ENCODE data around the gene UBE2V1. TPM values are rescaled to one million over a fixed set of nuclear protein-coding genes. Genes with fewer than 3 reads are reported as not detected.
A peak's percentile ranks its signal among the peaks of the same experiment; 100 is the strongest.
"Not testable (repeated sequence)": the region's sequence is repeated elsewhere in the genome, so short reads cannot be mapped to it uniquely, and the experiment has no call there.

The UBE2V1 gene
- total RNA-seq: 100 to 1,000 TPM; 150 to 156 TPM

- Mint-ChIP-seq H3K4me3 (peak within 1 kb of the TSS; percentile 92), H3K27ac (peak within 1 kb of the TSS; percentile 97), H3K36me3 (peaks cover 41% of the 10 kb centered on the region), H3K27me3 (no peaks in the 10 kb centered on the region), H3K4me1 (peaks cover 64% of the 10 kb centered on the region), H3K9me3 (no peaks in the 10 kb centered on the region)
- peak; percentile 89 for DNase-seq
Observed at GRCh38 chr20:50112512-50113419, at the start of gene UBE2V1. Gene UBE2V1 (minus strand): TSS chr20:50113150. CDS start chr20:50113128, 22 bp downstream.

DNA sequence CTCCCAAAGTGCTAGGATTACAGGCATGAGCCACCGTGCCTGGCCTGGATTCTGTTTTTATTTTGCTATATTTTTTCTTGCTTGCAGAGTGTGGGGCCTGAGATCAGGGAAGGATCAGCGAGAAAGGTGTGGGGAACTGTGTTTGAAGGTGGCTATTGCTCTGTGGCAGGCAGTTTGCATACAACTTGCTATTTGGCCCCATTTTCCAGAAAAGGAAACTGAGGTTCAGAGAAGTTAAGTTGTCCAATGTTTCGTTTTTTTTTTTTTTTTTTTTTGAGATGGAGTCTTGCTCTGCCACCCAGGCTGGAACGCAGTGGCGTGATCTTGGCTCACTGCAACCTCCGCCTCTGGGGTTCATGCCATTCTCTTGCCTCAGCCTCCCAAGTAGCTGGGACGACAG lies 48.5 kb upstream of the UBE2V1 start:
- not testable (repeated sequence) for H3K27ac Mint-ChIP-seq, H3K36me3 Mint-ChIP-seq, H3K4me1 Mint-ChIP-seq, H3K4me3 Mint-ChIP-seq, H3K9me3 Mint-ChIP-seq, H3K27me3 Mint-ChIP-seq, DNase-seq

GRCh38 chr20:50153500-50154377 lies 40.8 kb upstream of the UBE2V1 start, which contains the start of gene PEDS1:
Gene PEDS1 (minus strand): TSS chr20:50153723. CDS start chr20:50153637, 86 bp downstream.
- Mint-ChIP-seq H3K36me3 (peaks cover 5% of the 10 kb centered on the region), H3K27ac (peak within 1 kb of the TSS; percentile 89), H3K4me3 (peak within 1 kb of the TSS; percentile 93)

GRCh38 chr20:50153153-50153499 lies 40.2 kb upstream of the UBE2V1 start:
- Mint-ChIP-seq H3K9me3 (no peaks in the 10 kb centered on the region), H3K4me3 (peak overlapping the region; percentile 93), H3K4me1 (peaks cover 33% of the 10 kb centered on the region), H3K27me3 (no peaks in the 10 kb centered on the region), H3K27ac (peak overlapping the region; percentile 85), H3K36me3 (peaks cover 6% of the 10 kb centered on the region)
- DNase-seq: no peak

More at GRCh38 chr20:50153500-50154377, 40.8 kb upstream of the UBE2V1 start, which contains the start of gene PEDS1:
- H3K4me1 Mint-ChIP-seq: peaks cover 33% of the 10 kb centered on the region
- no peaks in the 10 kb centered on the region for H3K9me3 Mint-ChIP-seq
- H3K27me3 Mint-ChIP-seq: no peaks in the 10 kb centered on the region
- peak; percentile 91 for DNase-seq

- peaks cover 39% of the 10 kb centered on the region for H3K4me1 Mint-ChIP-seq
- H3K27me3 Mint-ChIP-seq: no peaks in the 10 kb centered on the region
- H3K36me3 Mint-ChIP-seq: peaks cover 9% of the 10 kb centered on the region
- H3K27ac Mint-ChIP-seq: peak overlapping the region; percentile 85
- H3K9me3 Mint-ChIP-seq: no peaks in the 10 kb centered on the region
- DNase-seq: no peak
- peak overlapping the region; percentile 93 for H3K4me3 Mint-ChIP-seq
Observed at GRCh38 chr20:50152394-50153152, 39.6 kb upstream of the UBE2V1 start.

DNA sequence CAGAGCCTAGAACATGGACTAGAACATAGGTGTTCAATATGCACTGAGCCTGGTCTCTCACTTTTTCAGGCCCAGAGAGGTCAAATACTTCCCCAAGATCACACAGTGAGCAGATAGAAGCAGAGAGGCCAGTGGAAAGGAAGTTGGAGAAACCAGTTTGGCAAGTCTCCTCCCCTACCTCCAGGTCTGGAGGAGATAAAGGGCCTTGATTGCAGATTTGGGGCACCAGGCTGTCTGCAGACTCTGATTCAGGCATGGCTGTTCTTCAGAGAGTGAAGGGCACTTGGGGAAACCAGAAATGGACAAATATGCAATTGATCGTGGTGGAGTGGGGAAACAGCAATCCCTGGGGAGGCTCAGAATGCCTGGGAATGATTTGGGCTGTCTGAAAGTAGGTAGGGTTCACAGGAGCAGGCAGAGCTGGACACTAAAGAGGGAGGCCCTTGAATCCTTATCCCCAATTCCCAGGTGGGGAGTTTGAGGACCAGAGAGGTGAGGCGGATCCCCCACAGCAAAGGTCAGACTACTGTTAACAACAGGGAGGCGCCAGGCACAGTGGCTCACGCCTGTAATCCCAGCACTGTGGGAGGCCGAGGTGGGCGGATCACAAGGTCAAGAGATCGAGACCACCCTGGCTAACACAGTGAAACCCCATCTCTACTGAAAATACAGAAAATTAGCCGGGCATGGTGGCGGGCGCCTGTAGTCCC lies 38.2 kb upstream of the UBE2V1 start:
- Mint-ChIP-seq H3K27ac (peak overlapping the region; percentile 50), H3K4me3 (peak overlapping the region; percentile 93), H3K9me3 (no peaks in the 10 kb centered on the region), H3K4me1 (peaks cover 52% of the 10 kb centered on the region), H3K36me3 (peaks cover 18% of the 10 kb centered on the region), H3K27me3 (no peaks in the 10 kb centered on the region)
- DNase-seq: no peak

DNA sequence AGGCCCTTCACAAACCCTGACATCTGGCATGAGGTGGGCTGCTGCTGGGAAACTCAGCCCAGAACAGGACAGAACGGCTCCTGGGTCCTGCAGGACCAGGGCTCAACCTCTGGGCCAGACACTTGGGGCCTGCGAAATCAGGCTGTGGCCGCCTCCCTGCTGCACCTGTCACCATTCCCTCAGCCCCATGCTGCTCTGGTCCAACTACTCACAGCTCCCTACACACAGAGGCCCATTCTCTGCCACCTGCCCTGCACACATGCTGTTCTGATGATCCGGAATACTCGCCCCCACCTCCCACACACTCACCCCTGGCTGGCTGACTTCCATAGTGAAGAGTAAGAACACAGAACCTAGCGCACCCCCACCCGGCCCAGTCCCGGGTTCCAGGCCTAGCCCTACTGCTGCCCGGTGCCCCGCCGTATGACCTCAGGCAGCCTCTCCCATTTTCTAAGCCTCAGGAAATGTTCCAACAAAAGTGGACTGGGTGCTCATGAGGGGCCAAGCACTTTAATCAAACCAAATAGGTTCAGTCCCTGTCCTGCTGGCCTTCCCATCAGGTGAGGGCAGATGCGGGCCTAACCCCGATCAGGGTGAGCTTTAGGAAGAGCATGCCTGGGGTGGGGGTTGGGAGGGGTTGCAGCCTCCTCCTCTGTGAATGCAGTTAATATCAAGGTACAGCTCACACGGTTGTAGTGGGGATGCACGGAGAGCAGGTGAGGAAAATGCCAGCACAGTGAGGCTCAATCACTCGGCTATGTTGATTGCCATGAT lies 36.7 kb upstream of the UBE2V1 start:
- no peak for DNase-seq
- peak overlapping the region; percentile 29 for H3K27ac Mint-ChIP-seq
- H3K4me3 Mint-ChIP-seq: no peak overlapping the region
- peaks cover 21% of the 10 kb centered on the region for H3K36me3 Mint-ChIP-seq
- no peaks in the 10 kb centered on the region for H3K27me3 Mint-ChIP-seq
- H3K9me3 Mint-ChIP-seq: no peaks in the 10 kb centered on the region
- peaks cover 56% of the 10 kb centered on the region for H3K4me1 Mint-ChIP-seq

GRCh38 chr20:50146732-50147662 lies 34.0 kb upstream of the UBE2V1 start:
- H3K9me3 Mint-ChIP-seq: no peaks in the 10 kb centered on the region
- H3K27me3 Mint-ChIP-seq: no peaks in the 10 kb centered on the region
- H3K36me3 Mint-ChIP-seq: peaks cover 28% of the 10 kb centered on the region
- peak; percentile 74 for DNase-seq
- peaks cover 49% of the 10 kb centered on the region for H3K4me1 Mint-ChIP-seq
- H3K4me3 Mint-ChIP-seq: peak overlapping the region; percentile 73
- peak overlapping the region; percentile 93 for H3K27ac Mint-ChIP-seq

DNA sequence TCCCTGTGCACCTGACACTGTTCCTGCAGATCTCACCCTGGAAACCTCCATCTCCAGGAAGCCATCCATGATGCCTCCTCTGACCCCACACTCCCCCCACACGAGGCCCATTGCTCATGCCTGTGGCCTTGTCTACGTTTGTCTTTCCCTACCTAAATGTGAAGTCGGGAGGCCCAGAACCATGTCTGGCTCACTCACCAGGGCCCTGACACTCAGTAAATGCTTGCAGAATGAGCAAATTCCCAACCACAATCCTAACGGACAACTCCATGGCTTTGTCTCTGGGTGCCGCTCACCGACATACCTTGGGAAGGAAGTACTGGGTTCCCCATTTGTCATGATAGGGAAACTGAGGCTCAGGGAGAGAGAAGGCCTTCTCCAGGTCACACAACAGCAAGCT lies 33.3 kb upstream of the UBE2V1 start:
- Mint-ChIP-seq H3K4me1 (peaks cover 44% of the 10 kb centered on the region), H3K27ac (peak overlapping the region; percentile 93), H3K36me3 (peaks cover 29% of the 10 kb centered on the region), H3K27me3 (no peaks in the 10 kb centered on the region), H3K9me3 (no peaks in the 10 kb centered on the region), H3K4me3 (peak overlapping the region; percentile 73)
- DNase-seq: no peak

GRCh38 chr20:50145566-50145965 lies 32.6 kb upstream of the UBE2V1 start:
- no peak overlapping the region for H3K4me3 Mint-ChIP-seq
- DNase-seq: no peak
- H3K27me3 Mint-ChIP-seq: no peaks in the 10 kb centered on the region
- H3K27ac Mint-ChIP-seq: no peak overlapping the region
- no peaks in the 10 kb centered on the region for H3K9me3 Mint-ChIP-seq
- H3K36me3 Mint-ChIP-seq: peaks cover 29% of the 10 kb centered on the region
- H3K4me1 Mint-ChIP-seq: peaks cover 42% of the 10 kb centered on the region

DNA sequence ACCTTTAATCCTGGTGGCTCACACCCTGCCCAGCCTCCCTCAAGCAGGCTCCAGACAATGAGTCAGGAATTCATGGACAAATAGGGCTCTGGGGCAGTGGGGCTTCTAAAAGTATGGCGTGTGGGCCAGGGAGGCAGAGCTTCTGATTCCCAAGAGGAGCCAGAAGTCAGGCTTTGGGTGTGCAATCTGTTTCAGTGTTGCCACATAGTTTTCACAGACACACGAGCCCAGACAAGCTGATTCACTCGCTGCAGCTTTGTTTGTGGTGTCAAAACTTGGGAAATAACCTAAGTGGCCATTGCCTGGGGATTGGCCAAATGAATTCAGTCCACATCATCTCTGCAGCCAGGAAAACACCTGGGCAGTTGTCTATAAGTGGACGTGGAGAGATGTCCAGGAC lies 31.4 kb upstream of the UBE2V1 start:
- no peak for DNase-seq
- no peaks in the 10 kb centered on the region for H3K27me3 Mint-ChIP-seq
- peaks cover 40% of the 10 kb centered on the region for H3K4me1 Mint-ChIP-seq
- peaks cover 26% of the 10 kb centered on the region for H3K36me3 Mint-ChIP-seq
- no peak overlapping the region for H3K27ac Mint-ChIP-seq
- H3K9me3 Mint-ChIP-seq: no peaks in the 10 kb centered on the region
- H3K4me3 Mint-ChIP-seq: no peak overlapping the region

DNA sequence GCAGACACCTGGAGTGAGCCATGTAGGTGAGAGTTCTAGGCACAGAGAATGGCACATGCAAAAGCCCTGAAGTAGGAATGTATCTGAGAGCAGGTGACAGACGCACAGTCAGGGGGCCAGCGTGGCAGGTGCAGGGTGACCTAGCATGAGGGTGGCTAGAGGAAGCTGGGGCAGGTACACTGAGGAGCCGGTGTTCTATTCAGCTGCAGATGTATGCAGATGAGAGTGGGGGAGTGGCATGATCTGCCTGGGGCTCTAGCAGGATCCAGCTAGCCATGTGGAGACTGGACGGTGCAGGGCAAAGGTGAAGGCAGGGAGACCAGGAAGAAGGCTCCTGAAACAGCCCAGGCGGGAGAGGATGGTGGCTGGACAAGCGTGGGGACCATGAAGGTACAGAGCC lies 29.9 kb upstream of the UBE2V1 start:
- H3K4me1 Mint-ChIP-seq: peaks cover 37% of the 10 kb centered on the region
- no peaks in the 10 kb centered on the region for H3K27me3 Mint-ChIP-seq
- no peak for DNase-seq
- H3K36me3 Mint-ChIP-seq: peaks cover 24% of the 10 kb centered on the region
- H3K9me3 Mint-ChIP-seq: no peaks in the 10 kb centered on the region
- H3K4me3 Mint-ChIP-seq: no peak overlapping the region
- no peak overlapping the region for H3K27ac Mint-ChIP-seq
